Measurements from ENCODE around the gene POM121L2. TPM values are rescaled to one million over a fixed set of nuclear protein-coding genes. Genes with fewer than 3 reads are reported as not detected.

The POM121L2 gene
- total and polyA plus RNA-seq, 10 of the 15 experiments (the other 5 are each of a cell fraction or from before 2014, with no cell fraction given): 0.04 TPM; not detected in 9

DNA sequence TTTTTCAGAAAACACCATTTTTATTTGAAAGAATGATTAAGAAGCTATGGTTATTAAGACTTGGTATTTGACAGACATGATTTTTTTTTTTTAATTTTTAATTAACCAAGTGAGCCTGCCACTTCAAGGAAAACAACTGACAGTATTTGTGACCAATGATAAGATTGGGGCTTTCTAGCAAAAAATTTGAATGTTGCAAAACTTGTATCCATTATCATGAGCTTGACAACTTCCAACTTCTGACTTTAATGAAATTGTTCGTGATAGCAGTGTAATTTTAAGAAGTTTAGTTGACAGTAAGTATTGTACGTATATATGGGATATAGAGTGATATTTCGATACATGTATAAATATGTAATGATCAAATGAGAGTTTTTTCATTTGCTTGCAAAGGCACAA is 21.6 kb upstream of the POM121L2 start:
- ChIA-PET RAD21 (ENCODE audit: unreplicated experiment) (no interaction called here), POLR2A (interaction anchor here (0.5 kb wide), 2 partner anchors 155 to 156 kb away, joined by 3 read pairs; no protein-coding TSS in a partner anchor), SMC1A (ENCODE audit: uncharacterized antibody, unreplicated experiment) (interaction anchor here (0.7 to 1.2 kb wide), 2 partner anchors 10 to 161 kb away, joined by 3 read pairs; no protein-coding TSS in a partner anchor), CTCF (interaction anchor here (0.6 to 1.6 kb wide), 6 partner anchors 21 to 275 kb away, joined by 3 to 5 read pairs (median 3); partner anchors contain the start of gene POM121L2)
- ATAC-seq (no peak), DNase-seq (ENCODE audit: low read depth, low spot score) (no peak), FAIRE-seq (no peak)
- Histone ChIP-seq H3K4me3 (peak overlapping the region; percentile 64), H3K9ac (ENCODE audit: control insufficient read depth, insufficient read depth, low read length) (no peak overlapping the region), H3K4me1 (ENCODE audit: control insufficient read depth, insufficient read depth, low read length) (no peaks in the 10 kb centered on the region), H3K9me3 (replicated peaks; ENCODE audit: control insufficient read depth, insufficient read depth, low read length) (no peaks in the 10 kb centered on the region), H3K79me2 (ENCODE audit: control insufficient read depth, insufficient read depth, low read length) (no peaks in the 10 kb centered on the region), H3K4me2 (ENCODE audit: control insufficient read depth, insufficient read depth) (peak overlapping the region; percentile 76), H3K27me3 (replicated peaks in 1 of 2; ENCODE audit: control insufficient read depth in 2 of 2, insufficient read depth in 2 of 2, low read length in 1 of 2) (no peaks in the 10 kb centered on the region; a peak in 1 of 4 replicates), H3K36me3 (ENCODE audit: control insufficient read depth in 2 of 2, insufficient read depth in 2 of 2, low read length in 1 of 2) (no peaks in the 10 kb centered on the region), H3K27ac (ENCODE audit: control insufficient read depth, insufficient read depth) (no peak overlapping the region), H2AFZ (ENCODE audit: control insufficient read depth, low read depth, low read length) (peak overlapping the region; percentile 85), H4K20me1 (ENCODE audit: control insufficient read depth, insufficient read depth) (no peaks in the 10 kb centered on the region)
- WGBS (ENCODE audit: insufficient coverage, insufficient replicate concordance, low lambda C conversion rate, missing lambda C conversion rate): 53% methylated on average over 3 of the region's 3 CpGs
- no TSS peak for BruUV-seq (replicated peaks)
- TF ChIP-seq, protein P1, sequence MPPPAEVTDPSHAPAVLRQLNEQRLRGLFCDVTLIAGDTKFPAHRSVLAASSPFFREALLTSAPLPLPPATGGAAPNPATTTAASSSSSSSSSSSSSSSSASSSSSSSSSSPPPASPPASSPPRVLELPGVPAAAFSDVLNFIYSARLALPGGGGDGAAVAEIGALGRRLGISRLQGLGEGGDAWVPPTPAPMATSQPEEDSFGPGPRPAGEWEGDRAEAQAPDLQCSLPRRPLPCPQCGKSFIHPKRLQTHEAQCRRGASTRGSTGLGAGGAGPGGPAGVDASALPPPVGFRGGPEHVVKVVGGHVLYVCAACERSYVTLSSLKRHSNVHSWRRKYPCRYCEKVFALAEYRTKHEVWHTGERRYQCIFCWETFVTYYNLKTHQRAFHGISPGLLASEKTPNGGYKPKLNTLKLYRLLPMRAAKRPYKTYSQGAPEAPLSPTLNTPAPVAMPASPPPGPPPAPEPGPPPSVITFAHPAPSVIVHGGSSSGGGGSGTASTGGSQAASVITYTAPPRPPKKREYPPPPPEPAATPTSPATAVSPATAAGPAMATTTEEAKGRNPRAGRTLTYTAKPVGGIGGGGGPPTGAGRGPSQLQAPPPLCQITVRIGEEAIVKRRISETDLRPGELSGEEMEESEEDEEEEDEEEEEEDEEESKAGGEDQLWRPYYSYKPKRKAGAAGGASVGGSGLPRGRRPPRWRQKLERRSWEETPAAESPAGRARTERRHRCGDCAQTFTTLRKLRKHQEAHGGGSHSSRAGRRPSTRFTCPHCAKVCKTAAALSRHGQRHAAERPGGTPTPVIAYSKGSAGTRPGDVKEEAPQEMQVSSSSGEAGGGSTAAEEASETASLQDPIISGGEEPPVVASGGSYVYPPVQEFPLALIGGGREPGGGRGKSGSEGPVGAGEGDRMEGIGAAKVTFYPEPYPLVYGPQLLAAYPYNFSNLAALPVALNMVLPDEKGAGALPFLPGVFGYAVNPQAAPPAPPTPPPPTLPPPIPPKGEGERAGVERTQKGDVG (CRISPR knock-in tag; IDR thresholded peaks at IDR 0.05): no peak
- TF ChIP-seq ASH2L (IDR thresholded peaks at IDR 0.05; ENCODE audit: borderline replicate concordance, low read depth) (no peak), ETV6 (conservative IDR thresholded peaks at IDR 0.05 in 1 of 2, IDR thresholded peaks at IDR 0.05 in 1 of 2; ENCODE audit: borderline replicate concordance in 1 of 2, low read depth in 1 of 2) (no peak), BHLHE40 (IDR thresholded peaks at IDR 0.05; ENCODE audit: borderline replicate concordance in 1 of 2, low read depth in 2 of 2, low read length in 1 of 2) (no peak), ZNF274 (IDR thresholded peaks at IDR 0.05; ENCODE audit: insufficient read depth, insufficient read length) (no peak), CREB1 (IDR thresholded peaks at IDR 0.05; ENCODE audit: low read depth) (no peak), RBBP5 (conservative IDR thresholded peaks at IDR 0.05) (no peak)
- TF ChIP-seq, protein P2, sequence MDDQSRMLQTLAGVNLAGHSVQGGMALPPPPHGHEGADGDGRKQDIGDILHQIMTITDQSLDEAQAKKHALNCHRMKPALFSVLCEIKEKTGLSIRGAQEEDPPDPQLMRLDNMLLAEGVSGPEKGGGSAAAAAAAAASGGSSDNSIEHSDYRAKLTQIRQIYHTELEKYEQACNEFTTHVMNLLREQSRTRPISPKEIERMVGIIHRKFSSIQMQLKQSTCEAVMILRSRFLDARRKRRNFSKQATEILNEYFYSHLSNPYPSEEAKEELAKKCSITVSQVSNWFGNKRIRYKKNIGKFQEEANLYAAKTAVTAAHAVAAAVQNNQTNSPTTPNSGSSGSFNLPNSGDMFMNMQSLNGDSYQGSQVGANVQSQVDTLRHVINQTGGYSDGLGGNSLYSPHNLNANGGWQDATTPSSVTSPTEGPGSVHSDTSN (IDR thresholded peaks at IDR 0.05; ENCODE audit: insufficient replicate concordance, low read depth, low read length): no peak
- TF ChIP-seq, protein P3, sequence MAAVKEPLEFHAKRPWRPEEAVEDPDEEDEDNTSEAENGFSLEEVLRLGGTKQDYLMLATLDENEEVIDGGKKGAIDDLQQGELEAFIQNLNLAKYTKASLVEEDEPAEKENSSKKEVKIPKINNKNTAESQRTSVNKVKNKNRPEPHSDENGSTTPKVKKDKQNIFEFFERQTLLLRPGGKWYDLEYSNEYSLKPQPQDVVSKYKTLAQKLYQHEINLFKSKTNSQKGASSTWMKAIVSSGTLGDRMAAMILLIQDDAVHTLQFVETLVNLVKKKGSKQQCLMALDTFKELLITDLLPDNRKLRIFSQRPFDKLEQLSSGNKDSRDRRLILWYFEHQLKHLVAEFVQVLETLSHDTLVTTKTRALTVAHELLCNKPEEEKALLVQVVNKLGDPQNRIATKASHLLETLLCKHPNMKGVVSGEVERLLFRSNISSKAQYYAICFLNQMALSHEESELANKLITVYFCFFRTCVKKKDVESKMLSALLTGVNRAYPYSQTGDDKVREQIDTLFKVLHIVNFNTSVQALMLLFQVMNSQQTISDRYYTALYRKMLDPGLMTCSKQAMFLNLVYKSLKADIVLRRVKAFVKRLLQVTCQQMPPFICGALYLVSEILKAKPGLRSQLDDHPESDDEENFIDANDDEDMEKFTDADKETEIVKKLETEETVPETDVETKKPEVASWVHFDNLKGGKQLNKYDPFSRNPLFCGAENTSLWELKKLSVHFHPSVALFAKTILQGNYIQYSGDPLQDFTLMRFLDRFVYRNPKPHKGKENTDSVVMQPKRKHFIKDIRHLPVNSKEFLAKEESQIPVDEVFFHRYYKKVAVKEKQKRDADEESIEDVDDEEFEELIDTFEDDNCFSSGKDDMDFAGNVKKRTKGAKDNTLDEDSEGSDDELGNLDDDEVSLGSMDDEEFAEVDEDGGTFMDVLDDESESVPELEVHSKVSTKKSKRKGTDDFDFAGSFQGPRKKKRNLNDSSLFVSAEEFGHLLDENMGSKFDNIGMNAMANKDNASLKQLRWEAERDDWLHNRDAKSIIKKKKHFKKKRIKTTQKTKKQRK (IDR thresholded peaks at IDR 0.05; ENCODE audit: low read depth, low read length): no peak
- TF ChIP-seq, protein P4, sequence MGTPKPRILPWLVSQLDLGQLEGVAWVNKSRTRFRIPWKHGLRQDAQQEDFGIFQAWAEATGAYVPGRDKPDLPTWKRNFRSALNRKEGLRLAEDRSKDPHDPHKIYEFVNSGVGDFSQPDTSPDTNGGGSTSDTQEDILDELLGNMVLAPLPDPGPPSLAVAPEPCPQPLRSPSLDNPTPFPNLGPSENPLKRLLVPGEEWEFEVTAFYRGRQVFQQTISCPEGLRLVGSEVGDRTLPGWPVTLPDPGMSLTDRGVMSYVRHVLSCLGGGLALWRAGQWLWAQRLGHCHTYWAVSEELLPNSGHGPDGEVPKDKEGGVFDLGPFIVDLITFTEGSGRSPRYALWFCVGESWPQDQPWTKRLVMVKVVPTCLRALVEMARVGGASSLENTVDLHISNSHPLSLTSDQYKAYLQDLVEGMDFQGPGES (IDR thresholded peaks at IDR 0.05): no peak
- in situ Hi-C loops (cut with MboI): no loop called here
- intact Hi-C loops (cut with micrococcal nuclease; ENCODE audit: unreplicated experiment): no loop called here

Data from GM12878 (cell line).